DOHH2 (cell line): ENCODE measurements around the gene CASP6.

ENCODE experiments used
- H3F3A ChIP-seq: fragments of 200-600 bp; sonication (generic), shearing (Covaris generic); 2 replicates; pipeline ENCODE4 v1.6.0; 2016; ENCODE audit warnings: antibody characterized with exemption, mild to moderate bottlenecking; ENCODE audit not compliant: control insufficient read depth, insufficient read depth
- H3K27ac ChIP-seq: fragments of 200-600 bp; sonication (generic); 2 replicates; pipeline ENCODE4 v1.5.1; 2014; ENCODE audit warnings: low read depth, mild to moderate bottlenecking, low read length, moderate library complexity
- H3K27me3 ChIP-seq: fragments of 200-600 bp; sonication (generic); 2 replicates; pipeline ENCODE4 v1.6.1; 2014; ENCODE audit warnings: mild to moderate bottlenecking, low read length, mixed read lengths; ENCODE audit not compliant: control insufficient read depth
- H3K36me3 ChIP-seq: fragments of 200-600 bp; sonication (generic); 2 replicates; pipeline ENCODE4 v1.6.1; 2014; ENCODE audit warnings: mild to moderate bottlenecking, low read length, moderate library complexity, mixed read lengths; ENCODE audit not compliant: control insufficient read depth
- H3K4me1 ChIP-seq: fragments of 200-600 bp; sonication (generic); 2 replicates; pipeline ENCODE4 v1.6.1; 2014; ENCODE audit warnings: mild to moderate bottlenecking, low read length, mixed read lengths; ENCODE audit not compliant: control insufficient read depth
- H3K4me2 ChIP-seq: fragments of 200-600 bp; sonication (generic); 2 replicates; pipeline ENCODE4 v1.6.0; 2014; ENCODE audit warnings: mild to moderate bottlenecking, low read length, moderate library complexity
- H3K4me3 ChIP-seq: fragments of 200-600 bp; sonication (generic); 2 replicates; pipeline ENCODE4 v1.5.1; 2014; ENCODE audit warnings: mild to moderate bottlenecking, low read length, mixed read lengths
- H3K79me2 ChIP-seq: fragments of 200-600 bp; sonication (generic); 2 replicates; pipeline ENCODE4 v1.6.1; 2014; ENCODE audit warnings: mild to moderate bottlenecking, low read length, mixed read lengths; ENCODE audit not compliant: control insufficient read depth
- H3K9me2 ChIP-seq: fragments of 200-600 bp; sonication (generic); replicated peaks from 2 replicates; pipeline ENCODE4 v1.6.1; 2014; ENCODE audit warnings: mild to moderate bottlenecking, low read length, mixed read lengths; ENCODE audit not compliant: control insufficient read depth
- H3K9me3 ChIP-seq: fragments of 200-600 bp; sonication (generic); 2 replicates; pipeline ENCODE4 v1.6.1; 2014; ENCODE audit warnings: antibody characterized with exemption, low read length, mixed read lengths; ENCODE audit not compliant: control insufficient read depth, insufficient read depth
- H4K20me1 ChIP-seq: fragments of 200-600 bp; sonication (generic); 2 replicates; pipeline ENCODE4 v1.6.0; 2014; ENCODE audit warnings: low read depth, mild to moderate bottlenecking, antibody characterized with exemption, low read length, moderate library complexity; ENCODE audit not compliant: control insufficient read depth, insufficient read depth
- EZH2phosphoT487 ChIP-seq: fragments of 200-600 bp; sonication (generic); IDR thresholded peaks from 2 replicates; pipeline ENCODE4 v1.6.1; 2017; ENCODE audit warnings: borderline replicate concordance, mild to moderate bottlenecking, antibody characterized with exemption, low read length, moderate library complexity, mixed read lengths
- TF ChIP-seq, protein P1 (sequence below): fragments of 200-600 bp; sonication (generic); IDR thresholded peaks from one replicate; pipeline ENCODE4 v1.5.1; 2014; ENCODE audit warnings: antibody characterized with exemption, mild to moderate bottlenecking, low read depth, low read length; ENCODE audit not compliant: poor library complexity, severe bottlenecking

Gene CASP6

DNA sequence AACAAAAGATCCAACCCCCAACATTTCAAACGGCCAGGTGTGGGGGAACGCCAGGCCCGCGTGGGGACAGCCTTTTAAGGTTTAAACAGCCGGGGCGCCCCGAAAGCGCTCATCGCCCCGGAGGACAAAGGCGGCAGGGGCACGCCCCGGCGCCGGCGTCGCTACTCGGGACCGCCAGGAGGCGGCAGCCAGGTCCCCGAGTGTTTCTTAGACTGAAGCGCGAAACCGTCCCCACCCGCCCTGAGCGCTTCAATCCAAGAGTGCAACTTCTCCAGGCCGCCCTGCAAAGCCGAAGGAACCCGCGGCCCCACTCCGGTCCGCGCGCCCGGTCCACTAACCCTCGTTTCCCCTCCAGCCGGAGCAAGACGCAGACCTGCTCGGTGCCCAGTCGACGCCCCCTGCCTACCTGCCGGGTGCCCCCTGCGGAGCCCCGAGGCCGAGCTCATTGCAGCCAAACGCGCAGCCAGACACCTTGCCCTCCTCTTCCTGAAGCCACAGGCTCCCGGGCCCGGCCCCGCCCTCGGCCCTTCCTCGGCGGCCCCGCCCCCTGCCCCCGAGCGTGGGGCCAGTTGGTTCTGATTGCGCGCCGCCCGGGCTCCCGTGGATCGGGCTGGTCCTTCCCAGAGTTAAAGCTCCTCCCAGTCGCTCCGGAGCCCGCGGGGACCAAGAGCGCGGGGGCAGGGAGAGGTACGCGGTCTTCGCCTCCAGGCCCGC, at the start of gene CASP6:
TSS of gene CASP6 (minus strand) at position 496 of the 714 bp plus-strand sequence. CDS start at position 446, 50 bp downstream.
- H3K4me3 ChIP-seq = peak within 1 kb of the TSS; percentile 84
- H3K79me2 ChIP-seq = no peaks in the 10 kb centered on the region
- peaks cover 6% of the 10 kb centered on the region; the same call in 1 of the 2 replicates for H3F3A ChIP-seq
- no peak within 1 kb of the TSS for H3K27ac ChIP-seq
- no peaks in the 10 kb centered on the region for H3K9me3 ChIP-seq
- no peaks in the 10 kb centered on the region for H3K27me3 ChIP-seq
- H3K36me3 ChIP-seq = no peaks in the 10 kb centered on the region
- peak within 1 kb of the TSS; percentile 82 for H3K4me2 ChIP-seq
- no peaks in the 10 kb centered on the region for H3K9me2 ChIP-seq
- H3K4me1 ChIP-seq = peaks cover 20% of the 10 kb centered on the region
- no peak for TF ChIP-seq EZH2phosphoT487
- TF ChIP-seq, protein P1, sequence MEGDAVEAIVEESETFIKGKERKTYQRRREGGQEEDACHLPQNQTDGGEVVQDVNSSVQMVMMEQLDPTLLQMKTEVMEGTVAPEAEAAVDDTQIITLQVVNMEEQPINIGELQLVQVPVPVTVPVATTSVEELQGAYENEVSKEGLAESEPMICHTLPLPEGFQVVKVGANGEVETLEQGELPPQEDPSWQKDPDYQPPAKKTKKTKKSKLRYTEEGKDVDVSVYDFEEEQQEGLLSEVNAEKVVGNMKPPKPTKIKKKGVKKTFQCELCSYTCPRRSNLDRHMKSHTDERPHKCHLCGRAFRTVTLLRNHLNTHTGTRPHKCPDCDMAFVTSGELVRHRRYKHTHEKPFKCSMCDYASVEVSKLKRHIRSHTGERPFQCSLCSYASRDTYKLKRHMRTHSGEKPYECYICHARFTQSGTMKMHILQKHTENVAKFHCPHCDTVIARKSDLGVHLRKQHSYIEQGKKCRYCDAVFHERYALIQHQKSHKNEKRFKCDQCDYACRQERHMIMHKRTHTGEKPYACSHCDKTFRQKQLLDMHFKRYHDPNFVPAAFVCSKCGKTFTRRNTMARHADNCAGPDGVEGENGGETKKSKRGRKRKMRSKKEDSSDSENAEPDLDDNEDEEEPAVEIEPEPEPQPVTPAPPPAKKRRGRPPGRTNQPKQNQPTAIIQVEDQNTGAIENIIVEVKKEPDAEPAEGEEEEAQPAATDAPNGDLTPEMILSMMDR = peak; percentile 71
- no peaks in the 10 kb centered on the region for H4K20me1 ChIP-seq

DNA sequence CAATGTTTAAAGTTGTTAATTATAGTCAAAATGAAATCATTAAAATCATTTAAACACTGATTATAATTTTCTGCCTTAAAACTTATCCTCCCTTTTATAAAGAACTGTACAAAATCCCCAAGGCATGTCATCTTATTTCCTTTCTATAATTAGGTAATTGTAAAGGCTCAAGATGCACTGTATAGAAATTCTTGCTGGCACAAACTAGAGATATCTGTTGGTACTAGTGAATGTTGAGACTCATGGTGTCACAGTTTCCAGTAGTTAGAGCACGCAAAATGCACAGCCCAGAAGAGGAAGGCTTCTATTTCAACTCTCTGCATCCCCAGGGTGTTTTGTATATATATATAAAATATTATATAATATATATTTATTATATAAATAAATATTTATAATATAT, 49.3 kb upstream of the CASP6 start:
- Histone ChIP-seq H3K27me3 (no peaks in the 10 kb centered on the region), H3K9me2 (no peaks in the 10 kb centered on the region), H3F3A (no peaks in the 10 kb centered on the region), H3K36me3 (no peaks in the 10 kb centered on the region), H3K4me1 (no peaks in the 10 kb centered on the region), H3K79me2 (no peaks in the 10 kb centered on the region), H3K4me3 (no peak overlapping the region), H3K9me3 (no peaks in the 10 kb centered on the region), H4K20me1 (no peaks in the 10 kb centered on the region), H3K27ac (no peak overlapping the region), H3K4me2 (no peak overlapping the region)
- no peak for TF ChIP-seq EZH2phosphoT487
- TF ChIP-seq, protein P1 = no peak

DNA sequence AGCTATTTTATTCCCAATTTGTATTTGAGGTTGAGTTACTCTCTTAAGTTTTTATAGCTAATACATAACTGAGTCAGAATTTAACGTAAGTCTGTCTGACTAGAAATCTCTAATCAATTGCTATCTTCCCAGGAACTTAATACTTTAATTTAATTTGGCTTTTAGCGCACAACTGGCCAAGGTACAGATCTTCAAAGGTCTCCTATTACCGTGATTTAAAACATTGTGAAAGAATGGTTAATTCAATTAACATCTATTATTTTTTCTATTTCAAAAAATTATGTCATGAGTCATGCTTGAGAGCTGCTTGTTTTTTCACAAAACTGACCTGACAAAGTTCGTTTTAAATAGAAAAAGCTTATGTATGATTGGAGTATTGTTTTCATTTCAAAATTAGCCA, 48.6 kb upstream of the CASP6 start:
- H3K4me3 ChIP-seq = no peak overlapping the region
- H4K20me1 ChIP-seq = no peaks in the 10 kb centered on the region
- no peaks in the 10 kb centered on the region; the same call in 1 of the 2 replicates for H3K27me3 ChIP-seq
- H3K9me2 ChIP-seq = no peaks in the 10 kb centered on the region
- no peaks in the 10 kb centered on the region for H3K4me1 ChIP-seq
- no peak overlapping the region for H3K27ac ChIP-seq
- no peak for TF ChIP-seq EZH2phosphoT487
- TF ChIP-seq, protein P1 = no peak
- H3K79me2 ChIP-seq = no peaks in the 10 kb centered on the region
- no peaks in the 10 kb centered on the region for H3K9me3 ChIP-seq
- no peaks in the 10 kb centered on the region for H3F3A ChIP-seq
- no peaks in the 10 kb centered on the region for H3K36me3 ChIP-seq
- H3K4me2 ChIP-seq = no peak overlapping the region
